Measurements from ENCODE around the gene STAT5B.

- no peak for TF ChIP-seq RARB (CRISPR knock-in tag; IDR thresholded peaks at IDR 0.05)
- TF ChIP-seq, protein P1, sequence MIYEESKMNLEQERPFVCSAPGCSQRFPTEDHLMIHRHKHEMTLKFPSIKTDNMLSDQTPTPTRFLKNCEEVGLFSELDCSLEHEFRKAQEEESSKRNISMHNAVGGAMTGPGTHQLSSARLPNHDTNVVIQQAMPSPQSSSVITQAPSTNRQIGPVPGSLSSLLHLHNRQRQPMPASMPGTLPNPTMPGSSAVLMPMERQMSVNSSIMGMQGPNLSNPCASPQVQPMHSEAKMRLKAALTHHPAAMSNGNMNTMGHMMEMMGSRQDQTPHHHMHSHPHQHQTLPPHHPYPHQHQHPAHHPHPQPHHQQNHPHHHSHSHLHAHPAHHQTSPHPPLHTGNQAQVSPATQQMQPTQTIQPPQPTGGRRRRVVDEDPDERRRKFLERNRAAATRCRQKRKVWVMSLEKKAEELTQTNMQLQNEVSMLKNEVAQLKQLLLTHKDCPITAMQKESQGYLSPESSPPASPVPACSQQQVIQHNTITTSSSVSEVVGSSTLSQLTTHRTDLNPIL (CRISPR knock-in tag; IDR thresholded peaks at IDR 0.05; ENCODE audit: low read depth) = no peak
- TF ChIP-seq ESRRG (CRISPR knock-in tag; IDR thresholded peaks at IDR 0.05) = no peak
- TF ChIP-seq ZFP30 (CRISPR knock-in tag; IDR thresholded peaks at IDR 0.05) = no peak
- TF ChIP-seq, protein P2, sequence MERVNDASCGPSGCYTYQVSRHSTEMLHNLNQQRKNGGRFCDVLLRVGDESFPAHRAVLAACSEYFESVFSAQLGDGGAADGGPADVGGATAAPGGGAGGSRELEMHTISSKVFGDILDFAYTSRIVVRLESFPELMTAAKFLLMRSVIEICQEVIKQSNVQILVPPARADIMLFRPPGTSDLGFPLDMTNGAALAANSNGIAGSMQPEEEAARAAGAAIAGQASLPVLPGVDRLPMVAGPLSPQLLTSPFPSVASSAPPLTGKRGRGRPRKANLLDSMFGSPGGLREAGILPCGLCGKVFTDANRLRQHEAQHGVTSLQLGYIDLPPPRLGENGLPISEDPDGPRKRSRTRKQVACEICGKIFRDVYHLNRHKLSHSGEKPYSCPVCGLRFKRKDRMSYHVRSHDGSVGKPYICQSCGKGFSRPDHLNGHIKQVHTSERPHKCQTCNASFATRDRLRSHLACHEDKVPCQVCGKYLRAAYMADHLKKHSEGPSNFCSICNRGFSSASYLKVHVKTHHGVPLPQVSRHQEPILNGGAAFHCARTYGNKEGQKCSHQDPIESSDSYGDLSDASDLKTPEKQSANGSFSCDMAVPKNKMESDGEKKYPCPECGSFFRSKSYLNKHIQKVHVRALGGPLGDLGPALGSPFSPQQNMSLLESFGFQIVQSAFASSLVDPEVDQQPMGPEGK (CRISPR knock-in tag; IDR thresholded peaks at IDR 0.05; ENCODE audit: borderline replicate concordance) = no peak
- no peak for TF ChIP-seq ARNTL (CRISPR knock-in tag; IDR thresholded peaks at IDR 0.05; ENCODE audit: borderline replicate concordance, low read depth)
- TF ChIP-seq, protein P3, sequence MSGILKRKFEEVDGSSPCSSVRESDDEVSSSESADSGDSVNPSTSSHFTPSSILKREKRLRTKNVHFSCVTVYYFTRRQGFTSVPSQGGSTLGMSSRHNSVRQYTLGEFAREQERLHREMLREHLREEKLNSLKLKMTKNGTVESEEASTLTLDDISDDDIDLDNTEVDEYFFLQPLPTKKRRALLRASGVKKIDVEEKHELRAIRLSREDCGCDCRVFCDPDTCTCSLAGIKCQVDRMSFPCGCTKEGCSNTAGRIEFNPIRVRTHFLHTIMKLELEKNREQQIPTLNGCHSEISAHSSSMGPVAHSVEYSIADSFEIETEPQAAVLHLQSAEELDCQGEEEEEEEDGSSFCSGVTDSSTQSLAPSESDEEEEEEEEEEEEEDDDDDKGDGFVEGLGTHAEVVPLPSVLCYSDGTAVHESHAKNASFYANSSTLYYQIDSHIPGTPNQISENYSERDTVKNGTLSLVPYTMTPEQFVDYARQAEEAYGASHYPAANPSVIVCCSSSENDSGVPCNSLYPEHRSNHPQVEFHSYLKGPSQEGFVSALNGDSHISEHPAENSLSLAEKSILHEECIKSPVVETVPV (CRISPR knock-in tag; IDR thresholded peaks at IDR 0.05) = no peak
- no peak for TF ChIP-seq ZNF70 (CRISPR knock-in tag; IDR thresholded peaks at IDR 0.05)
- TF ChIP-seq ZC3H10 (CRISPR knock-in tag; IDR thresholded peaks at IDR 0.05) = no peak
- TF ChIP-seq GLIS3 (CRISPR knock-in tag; IDR thresholded peaks at IDR 0.05) = no peak
- no peak for TF ChIP-seq PPARA (CRISPR knock-in tag; IDR thresholded peaks at IDR 0.05; ENCODE audit: borderline replicate concordance)
- no peak for TF ChIP-seq BACH2 (CRISPR knock-in tag; IDR thresholded peaks at IDR 0.05; ENCODE audit: borderline replicate concordance)
- no peak for TF ChIP-seq ZNF565 (CRISPR knock-in tag; conservative IDR thresholded peaks at IDR 0.05; ENCODE audit: low read depth)
Measured at GRCh38 chr17:42189651-42189965, 86.6 kb downstream of the STAT5B start.

All from SK-N-SH treated with all-trans-retinoic acid at 6 μM for 48 hours (cell line).